Measurements from ENCODE around the gene ADGRL3. TPM values are rescaled to one million over a fixed set of nuclear protein-coding genes. Genes with fewer than 3 reads are reported as not detected.
"Not testable (repeated sequence)": the region's sequence is repeated elsewhere in the genome, so short reads cannot be mapped to it uniquely, and the experiment has no call there.

Gene ADGRL3
- total RNA-seq, 2 experiments from 2014 or later = not detected

DNA sequence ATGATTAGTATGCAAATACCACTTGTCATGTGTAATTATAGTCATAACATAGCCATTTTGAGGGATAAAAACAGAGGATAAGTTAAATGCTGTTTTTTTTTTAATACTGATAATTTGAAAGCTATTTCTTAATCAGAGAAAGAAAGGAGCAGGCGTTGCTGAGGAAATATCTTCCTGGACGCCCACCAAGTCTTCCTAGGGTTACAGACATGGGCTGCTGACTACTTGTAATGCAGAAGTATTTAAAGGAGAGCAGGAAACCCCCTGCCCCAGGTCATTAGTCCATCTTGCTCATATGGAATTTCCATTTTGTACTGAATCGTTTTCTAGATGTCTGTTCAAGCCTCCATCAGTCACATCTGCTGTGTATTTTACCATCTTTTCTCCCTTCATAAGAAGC, 176.2 kb downstream of the ADGRL3 start:
- H3K36me3 Mint-ChIP-seq (ENCODE audit: low read depth) = no peaks in the 10 kb centered on the region
- H3K4me1 Mint-ChIP-seq = no peaks in the 10 kb centered on the region
- CTCF ChIA-PET = no interaction called here
- ATAC-seq = no peak
- H3K4me3 Mint-ChIP-seq = no peak overlapping the region
- no peak overlapping the region for H3K27ac Mint-ChIP-seq
- DNase-seq = no peak
- POLR2A ChIA-PET = interaction anchor here (0.6 kb wide), 1 partner anchor 215 kb away, joined by 3 read pairs; no protein-coding TSS in a partner anchor
- no peaks in the 10 kb centered on the region for H3K27me3 Mint-ChIP-seq
- intact Hi-C loops (cut with DNase I, micrococcal nuclease) = no loop called here
- peaks cover 5% of the 10 kb centered on the region for H3K9me3 Mint-ChIP-seq (ENCODE audit: low read depth)

DNA sequence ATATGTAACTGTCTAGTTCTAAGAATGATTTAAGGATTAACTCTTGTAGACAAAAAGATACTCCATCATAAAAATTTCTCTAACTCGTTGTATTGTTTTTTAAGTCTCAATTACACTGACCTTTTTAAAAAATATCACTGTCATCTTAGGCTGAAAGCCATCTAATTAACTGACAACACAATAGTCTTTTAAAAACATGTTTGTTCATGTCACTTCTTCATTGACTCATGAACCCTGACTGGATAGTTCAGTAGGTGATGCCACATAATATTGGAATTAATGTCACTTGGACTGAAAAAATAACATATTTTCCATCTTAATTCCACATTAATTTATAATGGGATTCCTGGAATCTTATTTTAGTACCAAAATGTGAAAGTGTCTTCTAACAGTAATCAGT, 179.3 kb downstream of the ADGRL3 start:
- POLR2A ChIA-PET = no interaction called here
- intact Hi-C loops (cut with DNase I, micrococcal nuclease) = no loop called here
- Mint-ChIP-seq H3K27me3 (no peaks in the 10 kb centered on the region), H3K9me3 (ENCODE audit: low read depth) (peaks cover 2% of the 10 kb centered on the region), H3K36me3 (ENCODE audit: low read depth) (no peaks in the 10 kb centered on the region), H3K4me1 (no peaks in the 10 kb centered on the region), H3K27ac (no peak overlapping the region), H3K4me3 (no peak overlapping the region)
- CTCF ChIA-PET = interaction anchor here (0.6 kb wide), 1 partner anchor 53 kb away, joined by 3 read pairs; no protein-coding TSS in a partner anchor
- ATAC-seq (no peak), DNase-seq (no peak)

DNA sequence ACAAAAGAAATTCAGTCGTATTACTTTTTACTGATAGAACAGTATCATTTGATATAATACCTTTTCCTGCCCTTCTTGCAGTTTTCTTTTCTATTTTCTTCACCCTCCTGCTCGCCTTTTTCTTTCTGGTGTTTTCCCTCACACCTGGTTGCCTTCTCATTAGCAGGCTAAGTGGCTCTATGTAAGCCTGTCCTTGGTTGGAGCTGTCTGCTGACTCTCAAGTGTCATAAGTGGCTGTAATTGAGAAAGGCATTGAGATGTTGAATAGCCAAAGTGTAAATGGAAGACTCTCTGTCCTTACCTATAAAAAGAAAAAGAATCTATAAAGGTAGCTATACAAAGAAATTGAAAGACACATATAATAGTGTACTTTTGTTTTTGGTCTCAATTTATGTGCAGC, 180.7 kb downstream of the ADGRL3 start:
- no peaks in the 10 kb centered on the region for H3K36me3 Mint-ChIP-seq (ENCODE audit: low read depth)
- H3K27me3 Mint-ChIP-seq = no peaks in the 10 kb centered on the region
- ChIA-PET POLR2A (no interaction called here), CTCF (no interaction called here)
- H3K27ac Mint-ChIP-seq = no peak overlapping the region
- intact Hi-C loops (cut with DNase I, micrococcal nuclease) = no loop called here
- H3K4me1 Mint-ChIP-seq = no peaks in the 10 kb centered on the region
- ATAC-seq = no peak
- H3K4me3 Mint-ChIP-seq = no peak overlapping the region
- DNase-seq = no peak
- peaks cover 3% of the 10 kb centered on the region for H3K9me3 Mint-ChIP-seq (ENCODE audit: low read depth)

DNA sequence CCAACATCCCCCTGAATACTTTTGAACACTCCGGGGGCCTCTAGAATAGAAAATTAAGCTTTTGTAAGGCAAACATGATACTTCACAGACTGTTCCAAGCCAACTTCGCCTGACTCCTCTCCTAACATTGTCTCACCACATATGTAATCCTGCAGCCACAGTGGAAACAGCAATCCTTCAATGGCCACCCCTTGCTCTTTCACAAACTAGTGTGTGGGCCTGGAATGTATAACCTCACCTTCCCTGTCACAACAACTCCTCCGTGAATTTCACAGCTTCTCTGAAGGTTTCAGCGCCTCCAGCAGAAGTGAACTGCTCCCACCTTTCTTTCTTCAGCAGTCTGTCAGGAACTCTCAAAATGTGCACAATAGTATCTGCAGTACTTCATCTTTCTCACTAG, 185.1 kb downstream of the ADGRL3 start:
- intact Hi-C loops (cut with DNase I, micrococcal nuclease) = no loop called here
- Mint-ChIP-seq H3K36me3 (ENCODE audit: low read depth) (no peaks in the 10 kb centered on the region), H3K4me1 (no peaks in the 10 kb centered on the region), H3K9me3 (ENCODE audit: low read depth) (peaks cover 11% of the 10 kb centered on the region), H3K4me3 (no peak overlapping the region), H3K27me3 (no peaks in the 10 kb centered on the region), H3K27ac (no peak overlapping the region)
- DNase-seq = no peak
- ATAC-seq = no peak
- ChIA-PET POLR2A (no interaction called here), CTCF (no interaction called here)

DNA sequence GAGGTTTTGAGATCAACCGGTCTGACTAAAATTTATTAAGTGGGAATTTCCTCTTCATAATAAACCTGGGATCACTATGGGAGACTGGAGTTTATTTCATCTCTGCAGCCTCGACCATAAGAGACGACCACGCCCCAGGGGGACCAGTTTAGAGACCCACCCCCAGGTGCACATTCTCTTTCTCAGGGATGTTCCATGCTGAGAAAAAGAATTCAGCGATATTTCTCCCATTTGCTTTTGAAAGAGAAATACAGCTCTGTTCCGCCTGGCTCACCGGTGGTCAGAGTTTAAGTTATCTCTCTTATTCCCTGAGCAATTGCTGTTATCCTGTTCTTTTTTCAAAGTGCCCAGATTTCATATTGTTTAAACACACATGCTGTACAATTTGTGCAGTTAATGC, 187.2 kb downstream of the ADGRL3 start:
- H3K4me3 Mint-ChIP-seq; H3K36me3 Mint-ChIP-seq (ENCODE audit: low read depth); DNase-seq; H3K27me3 Mint-ChIP-seq; H3K4me1 Mint-ChIP-seq; CTCF ChIA-PET; POLR2A ChIA-PET; intact Hi-C loops (cut with DNase I, micrococcal nuclease); ATAC-seq; H3K27ac Mint-ChIP-seq: not testable (repeated sequence)
- peaks cover 15% of the 10 kb centered on the region for H3K9me3 Mint-ChIP-seq (ENCODE audit: low read depth)

DNA sequence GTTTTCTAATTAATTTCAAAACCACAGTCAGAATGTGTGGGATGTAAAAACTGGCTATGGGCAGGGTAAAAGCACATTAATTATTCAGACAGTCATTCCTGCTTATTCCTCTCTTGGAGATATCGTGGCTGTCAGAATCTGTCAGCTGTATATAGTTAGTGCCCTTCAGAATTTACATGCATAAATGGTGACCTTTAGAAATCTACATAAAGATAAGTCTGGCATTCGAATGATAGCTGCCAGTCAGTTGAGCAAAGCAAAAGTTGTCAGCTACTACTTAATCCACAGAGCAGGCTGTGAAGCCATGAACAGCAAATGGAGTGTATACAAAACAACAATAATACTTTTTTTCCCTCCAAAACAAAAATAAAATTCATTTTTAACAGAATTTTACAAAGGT, 189.5 kb downstream of the ADGRL3 start:
- Mint-ChIP-seq H3K27ac (no peak overlapping the region), H3K4me1 (no peaks in the 10 kb centered on the region), H3K4me3 (no peak overlapping the region), H3K27me3 (no peaks in the 10 kb centered on the region), H3K9me3 (ENCODE audit: low read depth) (peaks cover 15% of the 10 kb centered on the region), H3K36me3 (ENCODE audit: low read depth) (no peaks in the 10 kb centered on the region)
- ChIA-PET CTCF (no interaction called here), POLR2A (no interaction called here)
- no peak for ATAC-seq
- no peak for DNase-seq
- intact Hi-C loops (cut with DNase I, micrococcal nuclease) = no loop called here

DNA sequence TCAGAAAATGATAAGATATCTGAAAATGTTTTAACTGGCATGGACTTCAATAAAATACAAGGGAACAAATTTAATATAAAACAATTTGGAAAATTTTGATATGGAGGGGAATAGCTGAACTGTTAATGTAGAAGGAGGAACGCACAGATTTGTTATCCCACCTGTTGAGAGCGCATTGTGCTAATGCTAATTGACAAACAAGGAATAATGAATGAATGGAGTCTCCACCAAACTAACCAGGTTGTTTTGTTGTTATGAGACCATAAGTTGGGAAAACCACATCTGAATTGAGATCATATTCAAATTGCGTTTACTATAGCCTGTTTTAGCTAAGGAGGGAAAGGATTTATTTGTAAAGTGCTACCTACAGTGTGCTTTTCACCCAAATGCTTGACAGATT, 195.6 kb downstream of the ADGRL3 start:
- intact Hi-C loops (cut with DNase I, micrococcal nuclease) = no loop called here
- Mint-ChIP-seq H3K9me3 (ENCODE audit: low read depth) (peaks cover under 1% of the 10 kb centered on the region), H3K4me1 (no peaks in the 10 kb centered on the region), H3K27me3 (no peaks in the 10 kb centered on the region), H3K4me3 (no peak overlapping the region), H3K36me3 (ENCODE audit: low read depth) (no peaks in the 10 kb centered on the region), H3K27ac (no peak overlapping the region)
- DNase-seq (no peak), ATAC-seq (no peak)
- CTCF ChIA-PET = no interaction called here
- POLR2A ChIA-PET = no interaction called here

DNA sequence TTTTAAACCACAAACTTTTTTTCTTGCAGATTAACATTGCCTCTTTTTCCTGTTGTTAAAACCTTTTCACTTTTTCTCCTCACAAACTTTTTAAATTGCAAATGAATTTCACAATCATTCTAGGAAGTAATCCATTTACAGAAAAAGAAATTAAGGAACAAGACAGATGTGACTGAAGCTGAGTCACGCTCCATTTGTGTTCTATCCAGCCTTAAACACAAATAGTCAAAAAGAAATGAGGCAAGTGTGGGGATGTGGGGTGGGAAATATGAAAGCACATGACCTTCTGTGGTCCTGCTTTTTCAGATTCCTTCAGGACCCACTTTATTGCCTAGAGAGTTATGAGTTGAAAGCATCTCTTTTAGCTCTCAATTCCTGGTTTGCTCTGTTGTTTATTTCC, 197.0 kb downstream of the ADGRL3 start:
- no peak for ATAC-seq
- Mint-ChIP-seq H3K4me1 (no peaks in the 10 kb centered on the region), H3K27ac (no peak overlapping the region), H3K27me3 (no peaks in the 10 kb centered on the region), H3K9me3 (ENCODE audit: low read depth) (no peaks in the 10 kb centered on the region), H3K36me3 (ENCODE audit: low read depth) (no peaks in the 10 kb centered on the region), H3K4me3 (no peak overlapping the region)
- intact Hi-C loops (cut with DNase I, micrococcal nuclease) = no loop called here
- ChIA-PET POLR2A (no interaction called here), CTCF (interaction anchor here (0.8 kb wide), 1 partner anchor 10 kb away, joined by 3 read pairs; no protein-coding TSS in a partner anchor)
- DNase-seq = no peak

DNA sequence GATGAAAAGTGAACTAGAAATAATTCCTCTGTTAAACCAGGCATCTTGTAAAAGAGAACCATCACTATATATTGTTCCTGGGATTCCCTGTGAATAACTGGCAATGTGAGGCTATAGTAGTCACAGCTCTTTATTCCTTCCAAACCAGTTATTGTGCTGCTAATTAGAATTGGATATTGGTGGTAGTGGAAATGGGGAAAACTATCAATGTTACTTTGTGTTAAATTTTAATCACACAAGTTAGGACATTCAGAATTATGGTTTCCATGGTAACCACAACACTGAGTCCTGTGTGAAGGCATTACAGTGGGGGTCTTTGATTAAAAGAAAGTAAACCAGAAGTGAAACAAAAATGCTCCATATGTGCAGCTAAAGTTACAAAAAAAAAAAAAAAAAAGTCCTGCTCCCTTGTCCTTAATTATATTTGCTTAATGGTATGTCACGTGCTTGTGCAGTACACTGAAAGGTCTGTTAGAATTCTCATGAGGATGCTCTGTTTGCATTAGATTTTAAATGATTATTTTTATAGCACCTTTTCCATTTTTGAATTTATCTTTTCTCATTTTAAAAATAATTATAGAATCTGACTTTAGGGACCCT, 200.4 kb downstream of the ADGRL3 start:
- intact Hi-C loops (cut with DNase I, micrococcal nuclease) = no loop called here
- no peak for ATAC-seq
- H3K36me3 Mint-ChIP-seq (ENCODE audit: low read depth) = no peaks in the 10 kb centered on the region
- ChIA-PET CTCF (no interaction called here), POLR2A (no interaction called here)
- no peak overlapping the region for H3K4me3 Mint-ChIP-seq
- no peak for DNase-seq
- no peaks in the 10 kb centered on the region for H3K27me3 Mint-ChIP-seq
- no peak overlapping the region for H3K27ac Mint-ChIP-seq
- H3K9me3 Mint-ChIP-seq (ENCODE audit: low read depth) = no peaks in the 10 kb centered on the region
- H3K4me1 Mint-ChIP-seq = no peaks in the 10 kb centered on the region

DNA sequence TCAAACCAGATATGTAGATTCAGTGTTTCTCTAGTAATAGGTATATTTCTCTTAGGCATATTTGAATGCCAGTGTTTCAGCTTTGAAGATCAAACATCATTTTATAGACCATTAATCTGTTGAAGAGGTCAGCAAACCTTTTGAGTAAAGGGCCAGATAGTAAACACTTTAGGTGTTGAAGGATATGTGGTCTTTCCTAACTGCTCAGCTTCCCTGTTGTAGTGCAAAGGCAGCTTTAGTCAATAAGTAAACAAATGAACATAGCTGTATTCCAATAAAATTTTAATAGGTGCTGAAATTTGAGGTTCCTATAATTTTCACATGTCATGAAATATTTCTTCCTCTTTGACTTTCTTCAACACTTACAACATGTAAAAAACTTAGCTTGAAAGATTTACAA, 201.6 kb downstream of the ADGRL3 start:
- no peaks in the 10 kb centered on the region for H3K36me3 Mint-ChIP-seq (ENCODE audit: low read depth)
- no peak for ATAC-seq
- H3K4me3 Mint-ChIP-seq = no peak overlapping the region
- POLR2A ChIA-PET = no interaction called here
- H3K27ac Mint-ChIP-seq = no peak overlapping the region
- no peaks in the 10 kb centered on the region for H3K9me3 Mint-ChIP-seq (ENCODE audit: low read depth)
- H3K27me3 Mint-ChIP-seq = no peaks in the 10 kb centered on the region
- CTCF ChIA-PET = no interaction called here
- intact Hi-C loops (cut with DNase I, micrococcal nuclease) = no loop called here
- DNase-seq = no peak
- H3K4me1 Mint-ChIP-seq = no peaks in the 10 kb centered on the region

DNA sequence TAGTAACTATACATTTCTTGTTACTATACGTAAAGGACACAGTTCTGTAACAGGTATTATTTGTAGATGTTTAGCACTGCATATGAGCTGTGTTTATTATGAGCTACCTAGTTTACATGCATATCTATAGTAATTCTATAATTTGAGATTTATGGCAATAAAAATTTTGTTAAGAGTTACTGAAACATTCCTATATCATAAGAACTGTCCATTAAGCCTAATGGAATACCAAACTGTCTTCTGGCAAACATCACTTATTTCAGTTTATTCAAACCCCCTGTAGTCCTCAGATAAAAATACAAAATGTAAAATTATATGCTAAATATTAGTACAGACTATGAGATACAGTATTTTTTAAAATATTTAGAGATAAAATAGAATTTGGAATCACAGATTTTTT, 205.2 kb downstream of the ADGRL3 start:
- intact Hi-C loops (cut with DNase I, micrococcal nuclease) = no loop called here
- ChIA-PET POLR2A (no interaction called here), CTCF (no interaction called here)
- no peak overlapping the region for H3K27ac Mint-ChIP-seq
- H3K4me3 Mint-ChIP-seq = no peak overlapping the region
- no peaks in the 10 kb centered on the region for H3K27me3 Mint-ChIP-seq
- H3K36me3 Mint-ChIP-seq (ENCODE audit: low read depth) = no peaks in the 10 kb centered on the region
- ATAC-seq (no peak), DNase-seq (no peak)
- H3K9me3 Mint-ChIP-seq (ENCODE audit: low read depth) = no peaks in the 10 kb centered on the region
- H3K4me1 Mint-ChIP-seq = no peaks in the 10 kb centered on the region

DNA sequence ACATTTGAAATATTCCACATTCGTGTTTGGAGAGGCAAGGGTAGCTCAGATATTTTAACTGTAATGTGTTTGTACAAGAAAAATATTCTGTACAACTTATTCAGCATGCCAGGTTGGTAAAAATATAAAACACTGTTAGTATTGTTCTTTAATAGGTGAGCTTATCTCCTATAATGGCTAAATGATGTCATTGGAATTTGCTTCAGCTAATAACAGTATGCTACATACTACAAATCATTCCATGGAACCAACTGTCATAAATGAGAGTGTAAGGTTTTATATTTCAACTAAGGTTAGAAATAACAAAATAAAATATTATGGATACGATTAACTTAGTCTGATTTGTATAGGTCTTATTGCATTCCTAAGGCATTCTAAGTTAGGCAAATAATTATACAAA, 206.6 kb downstream of the ADGRL3 start:
- CTCF ChIA-PET = interaction anchor here (1.4 kb wide), 1 partner anchor 9 kb away, joined by 3 read pairs; no protein-coding TSS in a partner anchor
- Mint-ChIP-seq H3K4me1 (no peaks in the 10 kb centered on the region), H3K27ac (no peak overlapping the region), H3K36me3 (ENCODE audit: low read depth) (no peaks in the 10 kb centered on the region), H3K9me3 (ENCODE audit: low read depth) (no peaks in the 10 kb centered on the region), H3K27me3 (no peaks in the 10 kb centered on the region), H3K4me3 (no peak overlapping the region)
- no peak for DNase-seq
- POLR2A ChIA-PET = no interaction called here
- intact Hi-C loops (cut with DNase I, micrococcal nuclease) = no loop called here
- no peak for ATAC-seq
